OCI-LY1 (cell line): ENCODE data around the gene SHROOM3.
"Not testable (repeated sequence)": the region's sequence is repeated elsewhere in the genome, so short reads cannot be mapped to it uniquely, and the experiment has no call there.

Source experiments
- H2AFZ ChIP-seq: fragments of 200-600 bp; sonication (generic), shearing (Covaris generic); 2 replicates; pipeline ENCODE4 v1.6.0; 2014; ENCODE audit warnings: antibody characterized with exemption, mild to moderate bottlenecking, low read length
- H3F3A ChIP-seq: fragments of 200-600 bp; sonication (generic), shearing (Covaris generic); 2 replicates; pipeline ENCODE4 v1.6.0; 2014; ENCODE audit warnings: mild to moderate bottlenecking, antibody characterized with exemption, low read length, moderate library complexity; ENCODE audit not compliant: insufficient read depth
- H3K27ac ChIP-seq: fragments of 200-600 bp; sonication (generic); 2 replicates; pipeline ENCODE4 v1.5.1; 2014; ENCODE audit warnings: low read length, mixed run types, mild to moderate bottlenecking, low read depth; ENCODE audit not compliant: poor library complexity, severe bottlenecking
- H3K27me3 ChIP-seq: fragments of 200-600 bp; sonication (generic); 2 replicates; pipeline ENCODE4 v1.6.0; 2014; ENCODE audit warnings: antibody characterized with exemption, mild to moderate bottlenecking, low read length, moderate library complexity; ENCODE audit not compliant: insufficient read depth
- H3K36me3 ChIP-seq: fragments of 200-600 bp; sonication (generic); 2 replicates; pipeline ENCODE4 v1.6.1; 2014; ENCODE audit warnings: mild to moderate bottlenecking, antibody characterized with exemption, low read length, moderate library complexity, mixed read lengths; ENCODE audit not compliant: insufficient read depth
- H3K4me1 ChIP-seq: fragments of 200-600 bp; sonication (generic); 2 replicates; pipeline ENCODE4 v1.5.1; 2014; ENCODE audit warnings: mild to moderate bottlenecking, low read length, moderate library complexity; ENCODE audit not compliant: insufficient read depth, severe bottlenecking
- H3K4me2 ChIP-seq: fragments of 200-600 bp; sonication (generic), shearing (Covaris generic); 2 replicates; pipeline ENCODE4 v1.6.1; 2014; ENCODE audit warnings: low read length
- H3K4me3 ChIP-seq: fragments of 200-600 bp; sonication (generic); 2 replicates; pipeline ENCODE4 v1.5.1; 2014; ENCODE audit warnings: low read length, low read depth, mild to moderate bottlenecking, mixed read lengths; ENCODE audit not compliant: poor library complexity, severe bottlenecking
- H3K79me2 ChIP-seq: fragments of 200-600 bp; shearing (Covaris generic); 2 replicates; pipeline ENCODE4 v1.6.1; 2016; ENCODE audit warnings: mixed run types, low read length, mixed read lengths; ENCODE audit not compliant: insufficient read depth
- H3K9ac ChIP-seq: fragments of 200-600 bp; sonication (generic), shearing (Covaris generic); 2 replicates; pipeline ENCODE4 v1.6.1; 2014; ENCODE audit warnings: mild to moderate bottlenecking, low read length, mixed read lengths
- H3K9me2 ChIP-seq: fragments of 200-600 bp; sonication (generic), shearing (Covaris generic); 2 replicates; pipeline ENCODE4 v1.6.1; 2014; ENCODE audit warnings: low read depth, mild to moderate bottlenecking, low read length, mixed read lengths
- H3K9me3 ChIP-seq: fragments of 200-600 bp; shearing (Covaris generic); 2 replicates; pipeline ENCODE4 v1.6.1; 2014; ENCODE audit warnings: low read length, mixed read lengths
- H4K20me1 ChIP-seq: fragments of 200-600 bp; sonication (generic), shearing (Covaris generic); 2 replicates; pipeline ENCODE4 v1.6.0; 2016; ENCODE audit warnings: mild to moderate bottlenecking, low read length; ENCODE audit not compliant: insufficient read depth
- EZH2 ChIP-seq: fragments of 200-600 bp; sonication (generic), shearing (Covaris generic); IDR thresholded peaks from 2 replicates; pipeline ENCODE4 v1.8.0; 2017; ENCODE audit warnings: borderline replicate concordance, mixed run types, mild to moderate bottlenecking, antibody characterized with exemption, low read length, moderate library complexity, mixed read lengths
- TF ChIP-seq, protein P1 (sequence below): fragments of 200-600 bp; sonication (generic), shearing (Covaris generic); IDR thresholded peaks from 2 replicates; pipeline ENCODE4 v1.5.1; 2017; ENCODE audit warnings: mild to moderate bottlenecking, antibody characterized with exemption, low read length, moderate library complexity, mixed read lengths

The SHROOM3 gene

DNA sequence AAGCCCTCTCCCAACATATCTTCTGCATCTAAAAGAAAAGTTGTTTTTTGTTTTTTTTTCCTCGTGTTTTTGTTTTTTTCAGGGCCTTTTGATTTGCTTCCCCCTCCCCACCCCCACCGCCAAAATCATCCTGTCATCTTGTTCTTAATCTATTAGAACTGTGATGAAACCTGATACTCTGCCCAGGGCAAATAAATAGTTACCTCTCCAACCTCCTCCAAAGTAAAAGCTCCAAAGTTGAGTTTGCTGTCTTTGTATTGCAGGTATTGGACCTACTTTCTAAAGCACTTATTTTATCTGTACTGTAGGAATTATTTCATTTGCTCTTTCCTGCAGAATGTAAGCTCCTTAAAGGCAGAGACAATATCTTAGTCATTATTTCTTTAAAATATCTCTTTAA, 290.0 kb downstream of the SHROOM3 start:
- TF ChIP-seq EZH2, result no peak
- TF ChIP-seq, protein P1, sequence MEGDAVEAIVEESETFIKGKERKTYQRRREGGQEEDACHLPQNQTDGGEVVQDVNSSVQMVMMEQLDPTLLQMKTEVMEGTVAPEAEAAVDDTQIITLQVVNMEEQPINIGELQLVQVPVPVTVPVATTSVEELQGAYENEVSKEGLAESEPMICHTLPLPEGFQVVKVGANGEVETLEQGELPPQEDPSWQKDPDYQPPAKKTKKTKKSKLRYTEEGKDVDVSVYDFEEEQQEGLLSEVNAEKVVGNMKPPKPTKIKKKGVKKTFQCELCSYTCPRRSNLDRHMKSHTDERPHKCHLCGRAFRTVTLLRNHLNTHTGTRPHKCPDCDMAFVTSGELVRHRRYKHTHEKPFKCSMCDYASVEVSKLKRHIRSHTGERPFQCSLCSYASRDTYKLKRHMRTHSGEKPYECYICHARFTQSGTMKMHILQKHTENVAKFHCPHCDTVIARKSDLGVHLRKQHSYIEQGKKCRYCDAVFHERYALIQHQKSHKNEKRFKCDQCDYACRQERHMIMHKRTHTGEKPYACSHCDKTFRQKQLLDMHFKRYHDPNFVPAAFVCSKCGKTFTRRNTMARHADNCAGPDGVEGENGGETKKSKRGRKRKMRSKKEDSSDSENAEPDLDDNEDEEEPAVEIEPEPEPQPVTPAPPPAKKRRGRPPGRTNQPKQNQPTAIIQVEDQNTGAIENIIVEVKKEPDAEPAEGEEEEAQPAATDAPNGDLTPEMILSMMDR, result no peak

DNA sequence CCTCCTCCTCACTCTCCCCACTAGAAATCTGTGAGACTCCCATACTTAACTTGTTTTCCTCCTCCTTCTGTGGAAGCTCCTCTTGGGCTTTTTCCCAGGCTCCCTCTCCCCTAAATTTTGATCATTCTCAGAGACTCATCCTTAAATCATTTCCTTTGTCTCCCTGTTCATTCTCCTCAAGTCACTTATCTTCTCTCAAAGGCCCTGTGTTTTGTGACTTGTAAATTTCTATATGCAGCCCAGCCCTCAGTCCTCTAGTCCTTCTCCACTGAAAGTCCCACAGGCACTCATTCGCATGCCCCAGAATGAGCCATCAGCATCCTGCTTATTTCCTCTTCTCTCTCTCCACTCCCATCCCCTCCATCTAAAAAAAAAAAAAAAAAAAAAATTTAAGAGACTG, 291.1 kb downstream of the SHROOM3 start:
- Histone ChIP-seq H4K20me1 (no peaks in the 10 kb centered on the region), H3K36me3 (no peaks in the 10 kb centered on the region), H3K27me3 (no peaks in the 10 kb centered on the region), H3K9me3 (no peaks in the 10 kb centered on the region), H3K27ac (no peak overlapping the region), H2AFZ (no peak overlapping the region), H3F3A (no peaks in the 10 kb centered on the region), H3K9me2 (no peaks in the 10 kb centered on the region), H3K4me2 (no peak overlapping the region), H3K4me3 (no peak overlapping the region), H3K9ac (no peak overlapping the region), H3K79me2 (no peaks in the 10 kb centered on the region), H3K4me1 (no peaks in the 10 kb centered on the region)
- TF ChIP-seq EZH2, result no peak
- TF ChIP-seq, protein P1, result no peak

More for the DNA sequence above, 290.0 kb downstream of the SHROOM3 start:
- H3K9me2 ChIP-seq, result no peaks in the 10 kb centered on the region
- no peak overlapping the region for H3K4me2 ChIP-seq
- H3K4me3 ChIP-seq, result no peak overlapping the region
- no peaks in the 10 kb centered on the region for H4K20me1 ChIP-seq
- H3K36me3 ChIP-seq, result no peaks in the 10 kb centered on the region
- H3K4me1 ChIP-seq, result no peaks in the 10 kb centered on the region
- H2AFZ ChIP-seq, result no peak overlapping the region
- no peak overlapping the region for H3K9ac ChIP-seq
- H3K79me2 ChIP-seq, result no peaks in the 10 kb centered on the region
- H3K27me3 ChIP-seq, result no peaks in the 10 kb centered on the region
- no peaks in the 10 kb centered on the region for H3F3A ChIP-seq
- no peaks in the 10 kb centered on the region for H3K9me3 ChIP-seq
- H3K27ac ChIP-seq, result no peak overlapping the region

DNA sequence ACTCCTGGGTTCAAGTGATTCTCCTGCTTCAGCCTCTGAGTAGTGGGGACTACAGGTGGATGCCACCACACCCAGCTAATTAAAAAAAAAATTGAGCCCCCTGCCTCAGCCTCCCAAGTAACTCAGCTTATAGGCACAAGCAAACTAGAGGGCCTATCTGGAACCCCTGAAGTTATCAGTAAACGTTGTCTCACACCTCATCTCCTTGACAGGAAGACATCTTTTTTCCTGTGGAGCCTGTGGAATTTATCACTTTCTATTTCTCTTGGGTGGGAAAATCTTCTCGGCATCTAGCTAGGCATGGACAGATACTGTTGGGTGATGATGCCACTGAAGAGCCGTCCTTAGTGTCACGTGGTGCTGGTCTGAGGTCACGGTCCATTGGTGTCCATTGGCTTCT, 291.6 kb downstream of the SHROOM3 start:
- Histone ChIP-seq H3K36me3 (no peaks in the 10 kb centered on the region), H3K4me1 (no peaks in the 10 kb centered on the region)

DNA sequence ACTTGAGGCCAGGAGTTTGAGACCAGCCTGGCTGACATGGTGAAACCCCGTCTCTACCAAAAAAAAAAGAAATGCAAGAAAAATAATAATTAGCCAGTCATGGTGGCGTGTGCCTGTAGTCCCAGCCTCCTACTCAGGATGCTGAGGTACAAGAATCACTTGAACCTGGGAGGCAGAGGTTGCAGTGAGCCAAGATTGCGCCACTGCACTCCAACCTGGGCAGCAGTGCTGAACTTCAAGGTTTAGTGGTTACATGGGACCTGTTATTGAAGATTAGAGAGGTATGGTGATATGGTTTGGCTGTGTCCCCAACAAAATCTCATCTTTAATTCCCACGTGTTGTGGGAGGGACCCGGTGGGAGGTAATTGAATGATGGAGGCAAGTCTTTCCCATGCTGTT, 292.9 kb downstream of the SHROOM3 start:
- not testable (repeated sequence) for H3K36me3 ChIP-seq, H3K9me3 ChIP-seq, H3K27me3 ChIP-seq, H3K9ac ChIP-seq, H3F3A ChIP-seq, H3K4me2 ChIP-seq, H3K79me2 ChIP-seq, H2AFZ ChIP-seq, H3K4me1 ChIP-seq, H3K27ac ChIP-seq, H4K20me1 ChIP-seq, H3K4me3 ChIP-seq, H3K9me2 ChIP-seq

More for the DNA sequence above, 291.6 kb downstream of the SHROOM3 start:
- Histone ChIP-seq H3K4me2 (no peak overlapping the region), H3K9me2 (no peaks in the 10 kb centered on the region), H2AFZ (no peak overlapping the region), H3K9ac (no peak overlapping the region), H3K79me2 (no peaks in the 10 kb centered on the region), H3K27ac (no peak overlapping the region), H3K27me3 (no peaks in the 10 kb centered on the region), H3K9me3 (no peaks in the 10 kb centered on the region), H3K4me3 (no peak overlapping the region), H3F3A (no peaks in the 10 kb centered on the region), H4K20me1 (no peaks in the 10 kb centered on the region)
- TF ChIP-seq, protein P1, result no peak
- TF ChIP-seq EZH2, result no peak
